Measurements from ENCODE around the gene PRODH2. TPM values are rescaled to one million over a fixed set of nuclear protein-coding genes. Genes with fewer than 3 reads are reported as not detected.
"Not testable (repeated sequence)": the region's sequence is repeated elsewhere in the genome, so short reads cannot be mapped to it uniquely, and the experiment has no call there.

The PRODH2 gene
- total RNA-seq, 6 donors from 2014 or later = not detected

DNA sequence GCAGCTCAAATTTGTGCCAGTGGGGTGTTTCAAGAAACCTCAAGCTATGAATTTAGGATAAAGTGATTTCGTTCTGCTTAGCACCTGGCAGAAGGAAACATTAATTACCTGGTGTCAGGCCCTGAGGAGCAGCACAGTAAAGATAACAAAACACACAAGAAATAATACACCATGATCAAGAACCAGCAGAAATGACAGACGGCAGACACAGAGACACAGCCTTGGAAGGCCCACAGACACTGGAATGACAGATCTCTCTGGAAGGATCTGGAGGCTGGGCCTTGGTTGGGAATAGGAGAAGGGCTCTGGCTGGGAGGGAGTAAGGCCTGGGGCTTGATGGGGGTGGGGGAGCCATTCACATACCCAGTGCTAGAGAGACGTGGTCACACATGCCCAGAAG is 10.8 kb downstream of the PRODH2 start:
- no peaks in the 10 kb centered on the region for H3K9me3 ChIP-seq
- TF ChIP-seq POLR2AphosphoS5 (IDR thresholded peaks at IDR 0.05) = no peak
- no peak for TF ChIP-seq POLR2A (IDR thresholded peaks at IDR 0.05)
- no peak for TF ChIP-seq EP300 (IDR thresholded peaks at IDR 0.05)
- TF ChIP-seq, protein P1, sequence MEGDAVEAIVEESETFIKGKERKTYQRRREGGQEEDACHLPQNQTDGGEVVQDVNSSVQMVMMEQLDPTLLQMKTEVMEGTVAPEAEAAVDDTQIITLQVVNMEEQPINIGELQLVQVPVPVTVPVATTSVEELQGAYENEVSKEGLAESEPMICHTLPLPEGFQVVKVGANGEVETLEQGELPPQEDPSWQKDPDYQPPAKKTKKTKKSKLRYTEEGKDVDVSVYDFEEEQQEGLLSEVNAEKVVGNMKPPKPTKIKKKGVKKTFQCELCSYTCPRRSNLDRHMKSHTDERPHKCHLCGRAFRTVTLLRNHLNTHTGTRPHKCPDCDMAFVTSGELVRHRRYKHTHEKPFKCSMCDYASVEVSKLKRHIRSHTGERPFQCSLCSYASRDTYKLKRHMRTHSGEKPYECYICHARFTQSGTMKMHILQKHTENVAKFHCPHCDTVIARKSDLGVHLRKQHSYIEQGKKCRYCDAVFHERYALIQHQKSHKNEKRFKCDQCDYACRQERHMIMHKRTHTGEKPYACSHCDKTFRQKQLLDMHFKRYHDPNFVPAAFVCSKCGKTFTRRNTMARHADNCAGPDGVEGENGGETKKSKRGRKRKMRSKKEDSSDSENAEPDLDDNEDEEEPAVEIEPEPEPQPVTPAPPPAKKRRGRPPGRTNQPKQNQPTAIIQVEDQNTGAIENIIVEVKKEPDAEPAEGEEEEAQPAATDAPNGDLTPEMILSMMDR (IDR thresholded peaks at IDR 0.05) = no peak
- 62 to 68% methylated on average over 3 of the region's 3 CpGs for WGBS, 2 donors
- H3K27me3 ChIP-seq = peaks cover 0 to 5% (median 2%) of the 10 kb centered on the region in 4 donors
- no peak for ATAC-seq (ENCODE audit: low FRiP score in 2 of 2)
- no peak for DNase-seq
- H3K4me3 ChIP-seq = no peak overlapping the region
- H3K4me1 ChIP-seq = peaks cover 0 to 11% (median 0%) of the 10 kb centered on the region in 4 donors
- H3K36me3 ChIP-seq = no peaks in the 10 kb centered on the region
- no peak overlapping the region for H3K27ac ChIP-seq

DNA sequence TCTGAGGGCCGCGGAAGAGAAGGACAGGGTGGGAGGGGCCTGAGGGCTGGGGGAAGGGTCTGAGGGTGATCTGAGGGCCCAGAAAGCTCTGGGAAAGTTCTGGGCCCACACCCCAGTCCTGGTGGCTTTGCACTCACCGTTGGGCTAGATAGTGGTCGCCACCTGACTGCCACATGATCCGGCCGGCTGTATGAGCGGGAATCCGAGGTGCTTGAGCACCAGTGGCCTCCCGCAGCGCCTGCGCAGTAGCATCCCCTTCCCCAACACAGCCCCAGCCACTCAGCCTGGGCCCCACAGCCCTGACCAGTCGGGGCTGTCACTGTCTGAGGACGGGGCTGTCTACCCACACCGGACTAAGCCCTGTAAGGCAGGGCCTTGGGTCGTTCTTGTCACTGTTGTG is 15.0 kb downstream of the PRODH2 start:
- Histone ChIP-seq H3K27me3 (peaks cover 0 to 11% (median 2%) of the 10 kb centered on the region in 4 donors), H3K36me3 (no peaks in the 10 kb centered on the region), H3K4me1 (peaks cover 0 to 11% (median 0%) of the 10 kb centered on the region in 4 donors), H3K9me3 (no peaks in the 10 kb centered on the region), H3K4me3 (no peak overlapping the region), H3K27ac (no peak overlapping the region)
- DNase-seq (peak in 1 of 2 donors; percentile 61), ATAC-seq (ENCODE audit: low FRiP score in 2 of 2) (peak; percentile 23 to 40)
- WGBS, 2 donors = 3 to 8% methylated on average over 11 to 13 of the region's 15 CpGs
- no peak for TF ChIP-seq EP300 (IDR thresholded peaks at IDR 0.05)
- no peak for TF ChIP-seq POLR2AphosphoS5 (IDR thresholded peaks at IDR 0.05)
- TF ChIP-seq, protein P1 (IDR thresholded peaks at IDR 0.05) = no peak
- TF ChIP-seq POLR2A (IDR thresholded peaks at IDR 0.05) = no peak

DNA sequence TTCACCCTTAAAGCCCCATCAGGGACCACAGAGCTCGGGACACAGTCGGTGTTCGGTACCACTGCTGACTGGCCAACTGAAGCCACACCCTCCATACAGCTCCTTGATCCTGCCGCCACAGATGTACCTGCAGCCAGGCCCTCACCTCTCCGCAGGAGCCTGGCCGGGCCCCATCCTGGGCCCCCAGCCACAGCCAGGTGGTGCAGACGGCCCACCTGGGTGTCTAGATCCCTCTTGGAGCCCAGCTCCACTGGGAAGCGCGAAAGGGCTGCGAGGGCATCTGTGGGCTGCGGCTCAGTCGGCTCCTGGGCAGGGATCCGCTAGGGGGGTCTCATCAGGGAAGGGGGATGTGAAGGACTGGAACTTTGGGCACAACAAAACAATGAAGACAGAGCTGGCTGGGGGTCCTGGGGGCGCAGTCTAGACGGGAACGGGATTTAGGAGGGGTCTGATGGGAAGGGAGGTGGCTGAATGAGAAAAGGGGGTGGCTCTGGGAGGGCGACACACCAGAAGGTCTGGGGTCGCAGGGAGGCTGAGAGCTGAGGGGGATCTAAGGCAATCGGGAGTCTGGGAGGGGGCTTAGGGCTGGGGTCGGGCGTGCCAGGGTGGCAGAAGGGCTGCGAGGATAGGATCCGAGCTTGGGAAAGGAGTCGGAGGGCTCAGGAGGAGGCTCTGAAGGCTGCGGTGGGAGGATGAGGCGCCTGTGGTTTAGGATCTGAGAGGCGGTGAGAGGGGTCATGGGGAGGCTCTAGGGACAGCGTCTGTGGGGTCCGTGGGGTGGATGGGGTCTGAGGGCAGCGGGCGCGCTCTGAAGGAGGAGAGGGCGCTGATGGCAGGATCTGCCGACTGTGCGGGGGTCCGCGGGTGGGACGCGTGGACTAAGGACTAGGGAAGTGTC is 15.8 kb downstream of the PRODH2 start:
- DNase-seq = peak in 1 of 2 donors; percentile 47
- no peaks in the 10 kb centered on the region for H3K36me3 ChIP-seq
- no peak overlapping the region for H3K4me3 ChIP-seq
- TF ChIP-seq POLR2AphosphoS5 (IDR thresholded peaks at IDR 0.05) (no peak), POLR2A (IDR thresholded peaks at IDR 0.05) (no peak), EP300 (IDR thresholded peaks at IDR 0.05) (no peak)
- TF ChIP-seq, protein P1 (IDR thresholded peaks at IDR 0.05) = no peak
- no peaks in the 10 kb centered on the region for H3K9me3 ChIP-seq
- no peak for ATAC-seq (ENCODE audit: low FRiP score in 2 of 2)
- peaks cover 0 to 11% (median 2%) of the 10 kb centered on the region in 4 donors for H3K27me3 ChIP-seq
- H3K27ac ChIP-seq = no peak overlapping the region
- WGBS, 2 donors = 15 to 18% methylated on average over 36 to 37 of the region's 39 CpGs
- H3K4me1 ChIP-seq = peaks cover 0 to 11% (median 0%) of the 10 kb centered on the region in 4 donors

DNA sequence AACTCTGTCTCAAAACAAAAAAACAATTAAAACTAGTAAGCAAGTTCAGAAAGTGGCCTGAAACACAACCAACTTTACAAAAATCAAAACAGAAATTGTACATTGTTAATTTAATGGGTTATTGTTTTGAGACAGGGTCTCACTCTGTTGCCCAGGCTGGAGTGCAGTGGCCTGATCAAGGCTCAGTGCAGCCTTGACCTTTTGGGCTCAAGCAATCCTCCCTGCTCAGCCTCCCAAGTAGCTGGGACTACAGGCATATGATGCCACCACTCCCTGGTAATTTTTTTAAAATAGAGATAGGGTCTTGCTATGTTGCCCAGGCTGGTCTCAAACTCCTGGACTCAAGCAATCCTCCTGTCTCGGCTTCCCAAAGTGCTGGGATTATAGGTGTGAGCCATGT is 17.1 kb downstream of the PRODH2 start:
- H3K36me3 ChIP-seq; H3K27ac ChIP-seq; ATAC-seq (ENCODE audit: low FRiP score in 2 of 2); H3K9me3 ChIP-seq; DNase-seq; H3K4me3 ChIP-seq: not testable (repeated sequence)
- WGBS, 2 donors = 75 to 100% methylated on average over 1 of the region's 1 CpG
- peaks cover 0 to 11% (median 2%) of the 10 kb centered on the region in 4 donors for H3K27me3 ChIP-seq
- H3K4me1 ChIP-seq = peaks cover 0 to 11% (median 0%) of the 10 kb centered on the region in 4 donors

DNA sequence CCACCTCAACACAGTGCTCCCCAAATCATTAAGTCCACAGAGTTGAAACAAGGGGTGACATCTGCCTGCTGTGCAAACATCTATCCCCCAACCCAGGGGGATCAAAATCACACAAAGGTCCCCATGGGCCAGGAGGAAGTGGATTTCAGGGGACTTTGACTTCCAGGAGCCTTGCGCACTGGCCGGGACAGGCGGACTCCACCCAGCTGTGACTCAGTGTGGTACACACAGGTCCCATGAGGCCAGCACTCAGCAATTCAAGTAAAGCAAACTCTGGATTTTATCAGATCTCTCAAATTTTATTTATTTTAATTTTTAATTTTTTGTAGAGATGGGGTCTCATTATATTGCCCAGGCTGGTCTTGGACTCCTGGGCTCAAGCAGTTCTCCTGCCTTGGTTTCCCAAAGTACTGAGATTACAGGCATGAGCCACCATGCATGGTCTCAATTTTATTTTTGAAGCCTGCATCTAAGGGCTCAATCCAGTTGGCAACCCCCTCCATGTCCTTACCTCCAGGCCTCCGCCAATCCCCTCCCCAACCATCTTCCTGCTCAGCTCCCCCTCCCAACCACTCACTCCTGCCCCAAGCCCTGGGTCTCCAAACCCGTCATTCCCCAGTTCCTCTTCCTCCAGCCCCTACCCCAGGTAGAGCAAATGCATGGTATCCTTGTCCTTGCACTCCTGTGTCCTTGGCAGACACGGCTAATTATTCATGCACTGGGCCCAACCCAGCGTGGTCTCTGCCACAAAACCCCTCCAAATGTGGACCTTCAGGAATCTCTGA is 19.1 kb downstream of the PRODH2 start:
- no peak for TF ChIP-seq EP300 (IDR thresholded peaks at IDR 0.05)
- no peak for TF ChIP-seq POLR2AphosphoS5 (IDR thresholded peaks at IDR 0.05)
- TF ChIP-seq, protein P1 (IDR thresholded peaks at IDR 0.05) = no peak
- TF ChIP-seq POLR2A (IDR thresholded peaks at IDR 0.05) = no peak
- ATAC-seq (ENCODE audit: low FRiP score in 2 of 2) (peak in 1 of 2 donors; percentile 37), DNase-seq (no peak)
- 73 to 78% methylated on average over 7 of the region's 7 CpGs for WGBS, 2 donors
- Histone ChIP-seq H3K27ac (no peak overlapping the region), H3K36me3 (no peaks in the 10 kb centered on the region), H3K4me1 (peaks cover 0 to 11% (median 0%) of the 10 kb centered on the region in 4 donors), H3K9me3 (no peaks in the 10 kb centered on the region), H3K4me3 (no peak overlapping the region), H3K27me3 (peaks cover 0 to 11% (median 2%) of the 10 kb centered on the region in 4 donors)
